PFSK-1 (cell line): Measurements from ENCODE around the gene TMEM244.

Experiments
- FOXP2 ChIP-seq: optimal IDR thresholded peaks from 2 replicates; pipeline ENCODE3; 2011; ENCODE audit warnings: borderline replicate concordance, control low read depth, inconsistent platforms; ENCODE audit not compliant: insufficient read depth; ENCODE audit errors: extremely low read length, extremely low read depth
- POLR2AphosphoS5 ChIP-seq: IDR thresholded peaks from 2 replicates; pipeline ENCODE4 v1.6.1; 2012; ENCODE audit warnings: low read depth, mild to moderate bottlenecking, control low read depth, low read length, moderate library complexity
- SIN3A ChIP-seq: IDR thresholded peaks from 2 replicates; pipeline ENCODE4 v1.6.1; 2012; ENCODE audit warnings: mild to moderate bottlenecking, low read length, moderate library complexity, borderline replicate concordance; ENCODE audit not compliant: insufficient read depth
- TAF1 ChIP-seq: IDR thresholded peaks from 2 replicates; pipeline ENCODE4 v1.6.1; 2012; ENCODE audit warnings: low read length, control low read depth, borderline replicate concordance; ENCODE audit not compliant: insufficient read depth
- TF ChIP-seq, protein P1 (sequence below), 2 experiments: IDR thresholded peaks; 2 replicates each; pipeline versions ENCODE4 v1.6.1 to v1.8.0; 2011 to 2012; ENCODE audit warnings: low read depth in 2 of 2, low read length in 2 of 2, control low read depth in 1 of 2, inconsistent platforms in 1 of 2, mild to moderate bottlenecking in 1 of 2, moderate library complexity in 1 of 2; ENCODE audit not compliant: insufficient read depth in 1 of 2

The TMEM244 gene

GRCh38 chr6:129882510-129883023 lies 21.5 kb upstream of the TMEM244 start:
- no peak for TF ChIP-seq POLR2AphosphoS5
- TF ChIP-seq FOXP2: no peak
- TF ChIP-seq, protein P1, sequence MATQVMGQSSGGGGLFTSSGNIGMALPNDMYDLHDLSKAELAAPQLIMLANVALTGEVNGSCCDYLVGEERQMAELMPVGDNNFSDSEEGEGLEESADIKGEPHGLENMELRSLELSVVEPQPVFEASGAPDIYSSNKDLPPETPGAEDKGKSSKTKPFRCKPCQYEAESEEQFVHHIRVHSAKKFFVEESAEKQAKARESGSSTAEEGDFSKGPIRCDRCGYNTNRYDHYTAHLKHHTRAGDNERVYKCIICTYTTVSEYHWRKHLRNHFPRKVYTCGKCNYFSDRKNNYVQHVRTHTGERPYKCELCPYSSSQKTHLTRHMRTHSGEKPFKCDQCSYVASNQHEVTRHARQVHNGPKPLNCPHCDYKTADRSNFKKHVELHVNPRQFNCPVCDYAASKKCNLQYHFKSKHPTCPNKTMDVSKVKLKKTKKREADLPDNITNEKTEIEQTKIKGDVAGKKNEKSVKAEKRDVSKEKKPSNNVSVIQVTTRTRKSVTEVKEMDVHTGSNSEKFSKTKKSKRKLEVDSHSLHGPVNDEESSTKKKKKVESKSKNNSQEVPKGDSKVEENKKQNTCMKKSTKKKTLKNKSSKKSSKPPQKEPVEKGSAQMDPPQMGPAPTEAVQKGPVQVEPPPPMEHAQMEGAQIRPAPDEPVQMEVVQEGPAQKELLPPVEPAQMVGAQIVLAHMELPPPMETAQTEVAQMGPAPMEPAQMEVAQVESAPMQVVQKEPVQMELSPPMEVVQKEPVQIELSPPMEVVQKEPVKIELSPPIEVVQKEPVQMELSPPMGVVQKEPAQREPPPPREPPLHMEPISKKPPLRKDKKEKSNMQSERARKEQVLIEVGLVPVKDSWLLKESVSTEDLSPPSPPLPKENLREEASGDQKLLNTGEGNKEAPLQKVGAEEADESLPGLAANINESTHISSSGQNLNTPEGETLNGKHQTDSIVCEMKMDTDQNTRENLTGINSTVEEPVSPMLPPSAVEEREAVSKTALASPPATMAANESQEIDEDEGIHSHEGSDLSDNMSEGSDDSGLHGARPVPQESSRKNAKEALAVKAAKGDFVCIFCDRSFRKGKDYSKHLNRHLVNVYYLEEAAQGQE (IDR thresholded peaks at IDR 0.05; ENCODE audit: insufficient read depth in 1 of 2, low read depth in 2 of 2, low read length in 2 of 2): no peak
- TF ChIP-seq SIN3A: no peak
- TF ChIP-seq TAF1: no peak

GRCh38 chr6:129875610-129876520 lies 14.8 kb upstream of the TMEM244 start:
- TF ChIP-seq FOXP2 (no peak), TAF1 (no peak), POLR2AphosphoS5 (no peak), SIN3A (no peak)
- TF ChIP-seq, protein P1 (IDR thresholded peaks at IDR 0.05; ENCODE audit: insufficient read depth in 1 of 2, low read depth in 2 of 2, low read length in 2 of 2): no peak

DNA sequence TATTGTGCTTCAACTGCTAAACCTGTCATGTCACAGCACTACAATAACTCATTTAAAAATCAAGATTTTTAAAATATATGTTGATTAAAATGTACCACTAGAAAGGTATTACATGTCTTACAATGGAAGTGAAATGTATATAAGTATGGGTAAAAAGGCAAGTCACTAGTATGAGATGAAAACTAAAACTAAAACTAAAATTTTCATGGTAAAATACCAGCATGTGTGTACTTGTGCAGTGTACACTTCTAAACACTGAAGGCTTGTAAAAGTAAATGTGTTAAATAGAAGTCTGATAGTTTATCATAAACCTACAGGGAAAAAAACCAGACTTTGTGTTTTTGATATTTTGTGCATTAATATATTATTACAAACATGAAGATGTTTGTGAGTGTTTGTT lies 13.7 kb upstream of the TMEM244 start:
- TF ChIP-seq POLR2AphosphoS5 (no peak), SIN3A (no peak), FOXP2 (no peak), TAF1 (no peak)
- TF ChIP-seq, protein P1 (IDR thresholded peaks at IDR 0.05; ENCODE audit: insufficient read depth in 1 of 2, low read depth in 2 of 2, low read length in 2 of 2): no peak

GRCh38 chr6:129872586-129872985 lies 11.5 kb upstream of the TMEM244 start:
- TF ChIP-seq SIN3A (no peak), POLR2AphosphoS5 (no peak), TAF1 (no peak), FOXP2 (no peak)
- TF ChIP-seq, protein P1 (IDR thresholded peaks at IDR 0.05; ENCODE audit: insufficient read depth in 1 of 2, low read depth in 2 of 2, low read length in 2 of 2): no peak
